Measurements from ENCODE around the gene RALGPS1. TPM values are rescaled to one million over a fixed set of nuclear protein-coding genes. Genes with fewer than 3 reads are reported as not detected.

RALGPS1 gene
- polyA plus RNA-seq, 1 of the 3 experiments (the other 2 are of a cell fraction), result 3.9 TPM

GRCh38 chr9:126982215-126983002 is 67.8 kb downstream of the RALGPS1 start:
- Histone ChIP-seq H3K9me2 (no peaks in the 10 kb centered on the region), H3K27me3 (ENCODE audit: insufficient read depth) (no peaks in the 10 kb centered on the region), H3K9ac (no peak overlapping the region), H3F3A (replicated peaks; ENCODE audit: insufficient read depth) (no peaks in the 10 kb centered on the region), H4K20me1 (ENCODE audit: insufficient read depth) (no peaks in the 10 kb centered on the region), H3K4me2 (no peak overlapping the region), H2AFZ (ENCODE audit: low read depth) (no peak overlapping the region), H3K36me3 (replicated peaks in 1 of 2; ENCODE audit: control insufficient read depth in 1 of 2, insufficient read depth in 2 of 2, low read length in 1 of 2) (no peaks in the 10 kb centered on the region), H3K4me1 (ENCODE audit: control insufficient read depth in 1 of 2, insufficient read depth in 2 of 2, low read depth in 1 of 2, low read length in 1 of 2) (peaks cover 0 to 5% of the 10 kb centered on the region in 2 experiments; a peak in 2 of 4 replicates), H3K4me3 (ENCODE audit: low read depth in 2 of 2, low read length in 1 of 2) (no peak overlapping the region), H3K9me3 (no peaks in the 10 kb centered on the region), H3K79me2 (ENCODE audit: insufficient read depth) (no peaks in the 10 kb centered on the region), H3K27ac (ENCODE audit: low read depth in 2 of 2, low read length in 1 of 2) (no peak overlapping the region)
- WGBS (ENCODE audit: low lambda C conversion rate), result 78% methylated on average over 4 of the region's 5 CpGs
- TF ChIP-seq TAF1 (IDR thresholded peaks at IDR 0.05; ENCODE audit: borderline replicate concordance, low read depth, low read length) (no peak), SMC3 (IDR thresholded peaks at IDR 0.05; ENCODE audit: low read depth, low read length) (no peak), FOXJ3 (CRISPR knock-in tag; IDR thresholded peaks at IDR 0.05) (no peak), GATA2 (CRISPR knock-in tag; IDR thresholded peaks at IDR 0.05) (no peak), YY1 (IDR thresholded peaks at IDR 0.05; ENCODE audit: low read depth) (no peak), PBX3 (IDR thresholded peaks at IDR 0.05) (no peak)
- TF ChIP-seq, protein P1, sequence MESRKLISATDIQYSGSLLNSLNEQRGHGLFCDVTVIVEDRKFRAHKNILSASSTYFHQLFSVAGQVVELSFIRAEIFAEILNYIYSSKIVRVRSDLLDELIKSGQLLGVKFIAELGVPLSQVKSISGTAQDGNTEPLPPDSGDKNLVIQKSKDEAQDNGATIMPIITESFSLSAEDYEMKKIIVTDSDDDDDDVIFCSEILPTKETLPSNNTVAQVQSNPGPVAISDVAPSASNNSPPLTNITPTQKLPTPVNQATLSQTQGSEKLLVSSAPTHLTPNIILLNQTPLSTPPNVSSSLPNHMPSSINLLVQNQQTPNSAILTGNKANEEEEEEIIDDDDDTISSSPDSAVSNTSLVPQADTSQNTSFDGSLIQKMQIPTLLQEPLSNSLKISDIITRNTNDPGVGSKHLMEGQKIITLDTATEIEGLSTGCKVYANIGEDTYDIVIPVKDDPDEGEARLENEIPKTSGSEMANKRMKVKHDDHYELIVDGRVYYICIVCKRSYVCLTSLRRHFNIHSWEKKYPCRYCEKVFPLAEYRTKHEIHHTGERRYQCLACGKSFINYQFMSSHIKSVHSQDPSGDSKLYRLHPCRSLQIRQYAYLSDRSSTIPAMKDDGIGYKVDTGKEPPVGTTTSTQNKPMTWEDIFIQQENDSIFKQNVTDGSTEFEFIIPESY (IDR thresholded peaks at IDR 0.05; ENCODE audit: borderline replicate concordance, low read depth), result no peak
- POLR2A ChIA-PET, result no interaction called here
- no peak for DNase-seq
- CTCF ChIA-PET, result interaction anchor here (0.8 to 1.1 kb wide), 2 partner anchors 16 to 42 kb away, joined by 3 read pairs; no protein-coding TSS in a partner anchor

DNA sequence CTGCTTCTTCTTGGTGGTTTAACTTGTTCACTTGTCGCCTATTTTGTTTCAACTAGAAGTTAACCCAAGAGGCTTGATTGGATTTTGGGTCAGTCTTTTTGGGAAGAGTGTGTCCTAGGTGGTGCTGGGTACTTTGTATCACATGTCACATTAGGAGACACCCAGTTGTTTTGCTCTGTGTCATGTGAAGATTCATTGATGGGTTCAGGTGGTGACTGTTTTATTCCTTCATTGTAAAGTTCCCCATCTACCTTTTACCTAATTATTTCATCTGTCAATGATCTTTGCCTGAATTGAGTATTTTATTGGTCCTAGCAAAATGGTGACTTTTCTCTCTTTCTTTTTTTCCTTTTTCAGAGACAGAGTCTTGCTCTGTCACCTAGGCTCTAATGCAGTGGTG is 69.2 kb downstream of the RALGPS1 start:
- TF ChIP-seq EP300 (IDR thresholded peaks at IDR 0.05; ENCODE audit: borderline replicate concordance in 1 of 2, low read depth in 1 of 2, low read length in 1 of 2) (no peak), YY1 (IDR thresholded peaks at IDR 0.05; ENCODE audit: low read depth) (no peak)
- H2AFZ ChIP-seq (ENCODE audit: low read depth), result no peak overlapping the region
- CTCF ChIA-PET, result interaction anchor here (0.6 to 0.7 kb wide), 2 partner anchors 160 to 202 kb away, joined by 3 read pairs; no protein-coding TSS in a partner anchor
- H3K4me2 ChIP-seq, result no peak overlapping the region
- H3K9ac ChIP-seq, result no peak overlapping the region
- H3K9me3 ChIP-seq, result no peaks in the 10 kb centered on the region
- no peaks in the 10 kb centered on the region for H3K9me2 ChIP-seq
- DNase-seq, result no peak
- H3K4me1 ChIP-seq (ENCODE audit: control insufficient read depth in 1 of 2, insufficient read depth in 2 of 2, low read depth in 1 of 2, low read length in 1 of 2), result peaks cover 0 to 5% of the 10 kb centered on the region in 2 experiments; a peak in 2 of 4 replicates
- H3K79me2 ChIP-seq (ENCODE audit: insufficient read depth), result no peaks in the 10 kb centered on the region
- no peaks in the 10 kb centered on the region for H3K36me3 ChIP-seq (replicated peaks in 1 of 2; ENCODE audit: control insufficient read depth in 1 of 2, insufficient read depth in 2 of 2, low read length in 1 of 2)
- H4K20me1 ChIP-seq (ENCODE audit: insufficient read depth), result no peaks in the 10 kb centered on the region
- H3K27ac ChIP-seq (ENCODE audit: low read depth in 2 of 2, low read length in 1 of 2), result no peak overlapping the region
- no peak overlapping the region for H3K4me3 ChIP-seq (ENCODE audit: low read depth in 2 of 2, low read length in 1 of 2)
- no peaks in the 10 kb centered on the region for H3K27me3 ChIP-seq (ENCODE audit: insufficient read depth)
- no peaks in the 10 kb centered on the region for H3F3A ChIP-seq (replicated peaks; ENCODE audit: insufficient read depth)
- 80% methylated on average over 1 of the region's 1 CpG for WGBS (ENCODE audit: low lambda C conversion rate)
- POLR2A ChIA-PET, result no interaction called here
